ENCODE data around the gene KLRC2. TPM values are rescaled to one million over a fixed set of nuclear protein-coding genes. Genes with fewer than 3 reads are reported as not detected.
"Not testable (repeated sequence)": the region's sequence is repeated elsewhere in the genome, so short reads cannot be mapped to it uniquely, and the experiment has no call there.

KLRC2 gene
- polyA plus RNA-seq, 1 donor, result 1.6 TPM

DNA sequence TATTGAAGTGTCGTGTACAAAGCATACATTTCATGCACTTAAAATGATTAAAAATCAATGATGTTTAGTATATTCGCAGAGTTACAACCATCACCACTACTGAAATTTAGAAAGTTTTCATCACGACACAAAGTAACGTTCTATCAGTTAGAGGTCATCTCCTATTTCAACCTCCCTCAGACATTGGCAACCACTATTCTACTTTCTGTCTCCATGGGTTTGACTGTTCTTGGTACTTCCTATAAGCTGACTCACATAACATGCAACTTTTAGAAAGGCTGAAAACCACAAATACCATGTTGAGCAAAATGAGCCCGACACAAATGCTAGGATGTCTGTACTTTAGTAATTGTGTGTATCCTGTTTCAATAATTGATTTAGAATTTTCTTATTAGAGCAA lies 10.2 kb upstream of the KLRC2 start:
- not testable (repeated sequence) for H3K4me1 ChIP-seq (ENCODE audit: control insufficient read depth, insufficient read depth, low read length); H3K9me3 ChIP-seq (ENCODE audit: control insufficient read depth, low read depth, low read length); H3K27ac ChIP-seq (ENCODE audit: low read length); H3K36me3 ChIP-seq (ENCODE audit: control insufficient read depth, insufficient read depth, low read length); H3K4me3 ChIP-seq (ENCODE audit: low read length); DNase-seq; H3K27me3 ChIP-seq (ENCODE audit: control insufficient read depth, insufficient read depth, low read length)
- no CpG with 5 or more reads among the region's 5 CpGs for WGBS (ENCODE audit: insufficient coverage, low lambda C conversion rate)

DNA sequence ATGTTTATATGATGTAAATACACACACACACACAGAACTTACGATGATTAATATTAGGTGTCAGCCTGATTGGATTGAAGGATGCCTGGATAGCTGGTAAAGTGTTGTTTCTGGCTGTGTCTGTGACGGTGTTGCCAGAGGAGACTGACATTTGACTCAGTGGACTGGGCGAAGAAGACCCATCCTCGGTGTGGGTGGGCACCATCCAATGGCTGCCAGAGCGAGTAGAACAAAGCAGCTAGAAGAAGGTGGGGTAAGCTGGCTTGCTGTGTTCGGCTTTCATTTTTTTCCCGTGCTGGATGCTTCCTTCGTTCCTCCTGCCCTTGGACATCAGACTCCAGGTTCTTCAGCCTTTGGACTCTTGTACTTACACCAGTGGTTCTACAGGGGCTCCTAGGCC lies 5.3 kb upstream of the KLRC2 start:
- not testable (repeated sequence) for H3K9me3 ChIP-seq (ENCODE audit: control insufficient read depth, low read depth, low read length); H3K27ac ChIP-seq (ENCODE audit: low read length); H3K36me3 ChIP-seq (ENCODE audit: control insufficient read depth, insufficient read depth, low read length); H3K27me3 ChIP-seq (ENCODE audit: control insufficient read depth, insufficient read depth, low read length); DNase-seq; H3K4me3 ChIP-seq (ENCODE audit: low read length); H3K4me1 ChIP-seq (ENCODE audit: control insufficient read depth, insufficient read depth, low read length)
- no CpG with 5 or more reads among the region's 8 CpGs for WGBS (ENCODE audit: insufficient coverage, low lambda C conversion rate)

DNA sequence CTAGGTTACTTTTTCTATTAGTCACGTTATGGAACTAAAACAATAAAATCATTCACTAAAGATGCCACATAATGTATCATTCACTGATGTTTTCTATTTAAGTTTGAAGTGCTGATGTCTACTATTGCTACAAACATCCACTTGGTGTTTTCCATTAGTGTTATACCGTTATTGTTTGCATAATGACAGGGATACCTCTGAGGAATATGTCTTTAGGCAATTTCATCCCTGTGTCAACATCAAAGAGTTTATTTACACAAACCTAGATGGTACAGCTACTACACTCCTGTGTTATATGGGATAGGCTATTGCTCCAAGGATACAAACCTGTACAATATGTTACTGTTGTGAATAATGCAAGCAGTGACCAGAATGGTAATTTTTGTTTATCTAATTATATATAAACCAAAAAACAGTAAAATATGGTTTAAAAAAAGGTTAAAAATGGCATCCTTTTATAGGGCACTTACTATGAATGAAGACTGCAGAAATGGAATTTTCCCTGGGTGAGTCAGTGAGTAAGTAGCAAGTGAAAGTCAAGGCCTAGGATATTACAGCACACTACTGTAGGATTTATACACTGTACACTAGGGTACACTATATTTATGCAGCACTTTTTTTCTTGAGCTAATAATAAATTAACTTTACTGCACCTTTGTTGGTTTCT lies 3.9 kb upstream of the KLRC2 start:
- WGBS (ENCODE audit: insufficient coverage, low lambda C conversion rate), result no CpG with 5 or more reads among the region's 2 CpGs

GRCh38 chr12:10437601-10438000 lies 1.8 kb upstream of the KLRC2 start:
- no CpG with 5 or more reads among the region's 2 CpGs for WGBS (ENCODE audit: insufficient coverage, low lambda C conversion rate)
- DNase-seq; H3K27ac ChIP-seq (ENCODE audit: low read length); H3K36me3 ChIP-seq (ENCODE audit: control insufficient read depth, insufficient read depth, low read length); H3K9me3 ChIP-seq (ENCODE audit: control insufficient read depth, low read depth, low read length); H3K27me3 ChIP-seq (ENCODE audit: control insufficient read depth, insufficient read depth, low read length); H3K4me3 ChIP-seq (ENCODE audit: low read length); H3K4me1 ChIP-seq (ENCODE audit: control insufficient read depth, insufficient read depth, low read length): not testable (repeated sequence)

More for the DNA sequence above, 3.9 kb upstream of the KLRC2 start:
- H3K27me3 ChIP-seq (ENCODE audit: control insufficient read depth, insufficient read depth, low read length); H3K4me1 ChIP-seq (ENCODE audit: control insufficient read depth, insufficient read depth, low read length); DNase-seq; H3K4me3 ChIP-seq (ENCODE audit: low read length); H3K27ac ChIP-seq (ENCODE audit: low read length); H3K9me3 ChIP-seq (ENCODE audit: control insufficient read depth, low read depth, low read length); H3K36me3 ChIP-seq (ENCODE audit: control insufficient read depth, insufficient read depth, low read length): not testable (repeated sequence)

DNA sequence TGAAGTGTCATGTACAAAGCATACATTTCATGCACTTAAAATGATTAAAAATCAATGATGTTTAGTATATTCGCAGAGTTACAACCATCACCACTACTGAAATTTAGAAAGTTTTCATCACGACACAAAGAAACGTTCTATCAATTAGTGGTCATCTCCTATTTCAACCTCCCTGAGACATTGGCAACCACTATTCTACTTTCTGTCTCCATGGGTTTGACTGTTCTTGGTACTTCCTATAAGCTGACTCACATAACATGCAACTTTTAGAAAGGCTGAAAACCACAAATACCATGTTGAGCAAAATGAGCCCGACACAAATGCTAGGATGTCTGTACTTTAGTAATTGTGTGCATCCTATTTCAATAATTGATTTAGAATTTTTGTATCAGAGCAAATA lies 5.2 kb downstream of the KLRC2 start:
- not testable (repeated sequence) for H3K4me3 ChIP-seq (ENCODE audit: low read length); H3K27me3 ChIP-seq (ENCODE audit: control insufficient read depth, insufficient read depth, low read length); H3K4me1 ChIP-seq (ENCODE audit: control insufficient read depth, insufficient read depth, low read length); H3K36me3 ChIP-seq (ENCODE audit: control insufficient read depth, insufficient read depth, low read length); H3K27ac ChIP-seq (ENCODE audit: low read length); DNase-seq; H3K9me3 ChIP-seq (ENCODE audit: control insufficient read depth, low read depth, low read length)
- no CpG with 5 or more reads among the region's 4 CpGs for WGBS (ENCODE audit: insufficient coverage, low lambda C conversion rate)

DNA sequence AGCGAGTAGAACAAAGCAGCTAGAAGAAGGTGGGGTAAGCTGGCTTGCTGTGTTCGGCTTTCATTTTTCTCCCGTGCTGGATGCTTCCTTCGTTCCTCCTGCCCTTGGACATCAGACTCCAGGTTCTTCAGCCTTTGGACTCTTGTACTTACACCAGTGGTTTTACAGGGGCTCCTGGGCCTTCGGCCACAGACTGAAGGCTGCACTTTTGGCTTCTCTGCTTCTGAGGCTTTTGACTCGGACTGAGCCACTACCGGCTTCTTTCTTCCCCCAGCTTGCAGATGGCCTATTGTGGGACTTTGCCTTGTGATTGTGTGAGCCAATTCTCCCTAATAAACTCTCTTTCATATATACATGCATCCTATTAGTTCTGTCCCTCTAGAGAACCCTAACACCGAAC lies 9.9 kb downstream of the KLRC2 start:
- H3K9me3 ChIP-seq (ENCODE audit: control insufficient read depth, low read depth, low read length); DNase-seq; H3K27me3 ChIP-seq (ENCODE audit: control insufficient read depth, insufficient read depth, low read length); H3K4me3 ChIP-seq (ENCODE audit: low read length); H3K36me3 ChIP-seq (ENCODE audit: control insufficient read depth, insufficient read depth, low read length); H3K4me1 ChIP-seq (ENCODE audit: control insufficient read depth, insufficient read depth, low read length); H3K27ac ChIP-seq (ENCODE audit: low read length): not testable (repeated sequence)
- 80% methylated on average over 2 of the region's 8 CpGs for WGBS (ENCODE audit: insufficient coverage, low lambda C conversion rate)

- DNase-seq; H3K9me3 ChIP-seq (ENCODE audit: control insufficient read depth, low read depth, low read length); H3K4me1 ChIP-seq (ENCODE audit: control insufficient read depth, insufficient read depth, low read length); H3K27ac ChIP-seq (ENCODE audit: low read length); H3K36me3 ChIP-seq (ENCODE audit: control insufficient read depth, insufficient read depth, low read length); H3K4me3 ChIP-seq (ENCODE audit: low read length); H3K27me3 ChIP-seq (ENCODE audit: control insufficient read depth, insufficient read depth, low read length): not testable (repeated sequence)
- no CpG with 5 or more reads among the region's 1 CpG for WGBS (ENCODE audit: insufficient coverage, low lambda C conversion rate)
These were observed 11.4 kb downstream of the KLRC2 start for GRCh38 chr12:10424260-10424899.

GRCh38 chr12:10422159-10422558 lies 13.7 kb downstream of the KLRC2 start:
- not testable (repeated sequence) for DNase-seq; H3K4me1 ChIP-seq (ENCODE audit: control insufficient read depth, insufficient read depth, low read length); H3K27me3 ChIP-seq (ENCODE audit: control insufficient read depth, insufficient read depth, low read length); H3K9me3 ChIP-seq (ENCODE audit: control insufficient read depth, low read depth, low read length); H3K4me3 ChIP-seq (ENCODE audit: low read length); H3K36me3 ChIP-seq (ENCODE audit: control insufficient read depth, insufficient read depth, low read length); H3K27ac ChIP-seq (ENCODE audit: low read length)
- WGBS (ENCODE audit: insufficient coverage, low lambda C conversion rate), result no CpG with 5 or more reads among the region's 3 CpGs

GRCh38 chr12:10420334-10420733 lies 15.5 kb downstream of the KLRC2 start, which contains the start of gene KLRC3:
Gene KLRC3 (minus strand): TSS chr12:10420595. CDS start chr12:10420550, 45 bp downstream.
- H3K36me3 ChIP-seq (ENCODE audit: control insufficient read depth, insufficient read depth, low read length); H3K27me3 ChIP-seq (ENCODE audit: control insufficient read depth, insufficient read depth, low read length); DNase-seq; H3K9me3 ChIP-seq (ENCODE audit: control insufficient read depth, low read depth, low read length); H3K4me3 ChIP-seq (ENCODE audit: low read length); H3K4me1 ChIP-seq (ENCODE audit: control insufficient read depth, insufficient read depth, low read length); H3K27ac ChIP-seq (ENCODE audit: low read length): not testable (repeated sequence)
- no CpG with 5 or more reads among the region's 1 CpG for WGBS (ENCODE audit: insufficient coverage, low lambda C conversion rate)

DNA sequence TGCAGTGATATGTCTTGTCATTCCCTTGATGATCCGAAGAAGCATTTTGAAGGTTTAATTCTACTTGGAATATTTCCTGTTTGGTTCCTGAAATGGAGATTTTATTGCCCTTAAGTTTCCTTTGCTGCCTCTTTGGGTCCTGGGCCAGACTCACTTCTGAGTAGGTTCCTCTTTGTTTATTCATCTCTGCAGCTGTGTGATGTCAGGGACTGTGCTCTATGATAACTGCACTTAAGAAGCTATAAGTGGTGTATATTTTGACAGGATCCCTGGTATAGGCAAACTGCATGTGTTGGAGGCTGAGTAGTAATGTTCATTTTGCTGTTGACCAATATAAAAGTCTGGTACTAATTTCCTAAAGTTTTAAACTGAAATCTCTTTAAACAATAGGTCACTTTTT lies 26.4 kb downstream of the KLRC2 start, which contains the start of gene KLRC4:
KLRC4 (minus strand) TSS at position 366 of the 400 bp plus-strand sequence; CDS start at position 184, 182 bp downstream.
- Histone ChIP-seq H3K4me3 (ENCODE audit: low read length) (no peak within 1 kb of the TSS), H3K9me3 (ENCODE audit: control insufficient read depth, low read depth, low read length) (no peaks in the 10 kb centered on the region), H3K36me3 (ENCODE audit: control insufficient read depth, insufficient read depth, low read length) (no peaks in the 10 kb centered on the region), H3K27ac (ENCODE audit: low read length) (no peak within 1 kb of the TSS), H3K4me1 (ENCODE audit: control insufficient read depth, insufficient read depth, low read length) (no peaks in the 10 kb centered on the region), H3K27me3 (ENCODE audit: control insufficient read depth, insufficient read depth, low read length) (no peaks in the 10 kb centered on the region)
- peak in 1 of 2 donors; percentile 22 for DNase-seq
- WGBS (ENCODE audit: insufficient coverage, low lambda C conversion rate), result 63% methylated on average over 1 of the region's 1 CpG

DNA sequence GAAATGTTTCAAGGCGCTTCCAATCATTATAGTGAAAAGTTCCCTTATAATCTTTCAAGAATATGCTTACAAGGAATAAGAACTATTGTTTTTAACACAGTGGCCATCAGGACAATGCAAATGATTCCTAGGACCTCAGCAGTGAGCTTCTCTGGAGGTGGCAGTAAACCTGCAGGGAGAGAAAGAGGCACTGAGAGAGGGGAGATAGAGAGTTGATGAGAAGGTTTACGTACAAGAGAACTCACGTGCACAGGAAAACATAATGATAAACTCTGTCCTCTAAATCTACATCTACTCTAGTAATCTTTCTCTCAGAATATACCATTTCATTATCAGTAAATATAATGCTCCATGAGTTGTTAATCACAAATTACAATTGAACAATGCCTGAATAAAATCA lies 27.0 kb downstream of the KLRC2 start:
- H3K27me3 ChIP-seq (ENCODE audit: control insufficient read depth, insufficient read depth, low read length), result no peaks in the 10 kb centered on the region
- DNase-seq, result no peak
- H3K4me3 ChIP-seq (ENCODE audit: low read length), result no peak overlapping the region
- H3K36me3 ChIP-seq (ENCODE audit: control insufficient read depth, insufficient read depth, low read length), result no peaks in the 10 kb centered on the region
- WGBS (ENCODE audit: insufficient coverage, low lambda C conversion rate), result no CpG with 5 or more reads among the region's 3 CpGs
- H3K27ac ChIP-seq (ENCODE audit: low read length), result no peak overlapping the region
- no peaks in the 10 kb centered on the region for H3K9me3 ChIP-seq (ENCODE audit: control insufficient read depth, low read depth, low read length)
- H3K4me1 ChIP-seq (ENCODE audit: control insufficient read depth, insufficient read depth, low read length), result no peaks in the 10 kb centered on the region

Data from large intestine (tissue), 3 donors.